ENCODE data around the gene DUOXA2. TPM values are rescaled to one million over a fixed set of nuclear protein-coding genes. Genes with fewer than 3 reads are reported as not detected.

Gene DUOXA2
- total and polyA plus RNA-seq, 2 of the 4 experiments (the other 2 are of a cell fraction), result not detected

GRCh38 chr15:45107941-45108630, 6.0 kb upstream of the DUOXA2 start:
- Histone ChIP-seq H2BK120ac (ENCODE audit: low read depth, low read length) (no peak overlapping the region), H4K8ac (ENCODE audit: low read depth in 2 of 2, low read length in 2 of 2) (no peak overlapping the region), H3K23ac (ENCODE audit: low read depth, low read length) (no peak overlapping the region), H3K9me1 (ENCODE audit: insufficient read depth, low read length) (no peaks in the 10 kb centered on the region), H4K91ac (ENCODE audit: insufficient read depth, low read depth, low read length) (no peak overlapping the region), H2AK5ac (ENCODE audit: low read depth, low read length) (no peak overlapping the region), H3K4me2 (ENCODE audit: low read depth, low read length) (no peak overlapping the region), H3K4me3 (ENCODE audit: insufficient read depth, low read depth, low read length) (no peak overlapping the region), H3K9me3 (ENCODE audit: control insufficient read depth, insufficient read depth, low read length) (no peaks in the 10 kb centered on the region), H3K36me3 (ENCODE audit: control insufficient read depth, insufficient read depth, low read length) (no peaks in the 10 kb centered on the region), H2BK15ac (ENCODE audit: low read depth, low read length) (no peak overlapping the region), H3K27ac (ENCODE audit: insufficient read depth, low read length) (no peak overlapping the region), H2BK5ac (ENCODE audit: low read depth, low read length, poor library complexity, severe bottlenecking) (peak overlapping the region; percentile 11), H3K27me3 (ENCODE audit: control insufficient read depth, insufficient read depth, low read length) (peaks cover 75% of the 10 kb centered on the region), H4K5ac (ENCODE audit: low read depth, low read length) (no peak overlapping the region), H2AK9ac (replicated peaks; ENCODE audit: low read depth, low read length, poor library complexity) (no peak overlapping the region), H3K56ac (ENCODE audit: extremely low read depth, insufficient read depth, low read length) (no peak overlapping the region), H4K20me1 (ENCODE audit: insufficient read depth, low read length) (no peaks in the 10 kb centered on the region), H3K14ac (replicated peaks; ENCODE audit: low read depth, low read length) (no peak overlapping the region), H3K79me1 (ENCODE audit: low read depth in 1 of 2, low read length in 2 of 2) (no peaks in the 10 kb centered on the region), H3K4me1 (ENCODE audit: control insufficient read depth, insufficient read depth, low read length) (no peaks in the 10 kb centered on the region), H3K9ac (ENCODE audit: low read depth, low read length) (no peak overlapping the region), H3K4ac (ENCODE audit: low read depth, low read length) (no peak overlapping the region), H3K18ac (ENCODE audit: low read depth, low read length) (no peak overlapping the region), H2BK20ac (ENCODE audit: low read depth, low read length) (no peak overlapping the region), H2AFZ (replicated peaks; ENCODE audit: low read length, poor library complexity) (peak overlapping the region; percentile 63)
- POLR2A ChIA-PET (ENCODE audit: unreplicated experiment), result no interaction called here
- CTCF ChIA-PET, result interaction anchor here (2.7 kb wide), 1 partner anchor 10 kb away, joined by 12 read pairs; no protein-coding TSS in a partner anchor
- 80% methylated on average over 3 of the region's 10 CpGs; no CpG with 5 or more reads in 1 of the 2 experiments for WGBS, 2 experiments (ENCODE audit: extremely low coverage in 2 of 2, insufficient read length in 1 of 2)
- in situ Hi-C loops (cut with MboI; ENCODE audit: low sequenced_read_pairs), result no loop called here
- no peak for DNase-seq
- intact Hi-C loops (cut with micrococcal nuclease), result no loop called here
- BruUV-seq (replicated peaks), result no TSS peak
- ATAC-seq (ENCODE audit: low read depth), result no peak
- dilution Hi-C loops (cut with HindIII; ENCODE audit: low sequenced_read_pairs, unreplicated experiment), result no loop called here
- no peak for TF ChIP-seq MAZ (IDR thresholded peaks at IDR 0.05; ENCODE audit: borderline replicate concordance, low read depth, low read length)
- TF ChIP-seq MAFK (IDR thresholded peaks at IDR 0.05; ENCODE audit: low read depth, low read length), result no peak
